ENCODE measurements around the gene DIDO1. TPM values are rescaled to one million over a fixed set of nuclear protein-coding genes. Genes with fewer than 3 reads are reported as not detected.
A peak's percentile ranks its signal among the peaks of the same experiment; 100 is the strongest.

DIDO1 gene
- total RNA-seq, 4 donors from 2014 or later = 67.7 to 92.9 (median 72.2) TPM

DNA sequence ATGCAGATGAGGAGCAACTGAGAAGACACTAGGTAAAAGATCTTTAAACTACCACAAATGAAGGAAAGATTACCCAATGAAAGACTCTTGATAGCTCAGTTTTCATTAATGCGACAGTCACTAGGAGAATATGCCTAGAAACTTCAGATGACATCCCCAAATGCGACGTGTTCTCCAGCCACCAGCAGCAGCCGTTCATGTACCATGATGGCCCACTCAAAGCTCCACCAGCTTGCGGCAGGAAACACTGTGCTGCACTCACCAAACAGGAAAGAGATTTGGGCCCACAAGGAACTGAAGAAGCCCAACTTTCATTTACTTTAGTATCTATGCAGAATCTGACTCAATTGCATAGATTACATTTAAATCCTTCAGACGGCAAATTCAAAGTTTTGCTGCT is 7.5 kb downstream of the DIDO1 start:
- WGBS, 2 donors = 57 to 74% methylated on average over 6 of the region's 6 CpGs

DNA sequence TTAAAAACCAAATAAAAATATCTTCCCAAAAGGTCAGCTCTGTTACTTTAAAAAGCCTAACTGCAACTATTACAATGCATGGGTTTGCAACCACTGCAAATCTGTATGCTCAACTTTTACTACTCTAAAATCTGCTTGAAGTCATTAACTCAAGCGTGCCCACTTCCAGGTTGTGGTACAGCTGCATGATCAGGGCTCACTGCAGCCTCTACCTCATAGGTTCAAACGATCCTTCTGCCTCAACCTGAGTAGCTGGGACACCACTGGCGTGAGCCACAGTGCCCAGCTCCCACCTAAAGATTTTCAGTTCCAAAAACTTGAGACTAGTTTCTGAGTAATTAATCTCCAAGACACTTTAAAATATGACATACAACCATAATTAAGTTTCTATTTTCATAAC is 8.2 kb downstream of the DIDO1 start:
- intact Hi-C loops (cut with DNase I) = no loop called here
- Histone ChIP-seq H3K36me3 (no peaks in the 10 kb centered on the region), H3K27ac (no peak overlapping the region), H3K4me1 (peaks cover 63 to 78% of the 10 kb centered on the region in 2 donors), H3K9me3 (no peaks in the 10 kb centered on the region), H3K4me3 (replicated peaks in 1 of 3) (no peak overlapping the region), H3K27me3 (no peaks in the 10 kb centered on the region)
- no peak for DNase-seq
- no peak for TF ChIP-seq POLR2A (IDR thresholded peaks at IDR 0.05)
- TF ChIP-seq, protein P1, sequence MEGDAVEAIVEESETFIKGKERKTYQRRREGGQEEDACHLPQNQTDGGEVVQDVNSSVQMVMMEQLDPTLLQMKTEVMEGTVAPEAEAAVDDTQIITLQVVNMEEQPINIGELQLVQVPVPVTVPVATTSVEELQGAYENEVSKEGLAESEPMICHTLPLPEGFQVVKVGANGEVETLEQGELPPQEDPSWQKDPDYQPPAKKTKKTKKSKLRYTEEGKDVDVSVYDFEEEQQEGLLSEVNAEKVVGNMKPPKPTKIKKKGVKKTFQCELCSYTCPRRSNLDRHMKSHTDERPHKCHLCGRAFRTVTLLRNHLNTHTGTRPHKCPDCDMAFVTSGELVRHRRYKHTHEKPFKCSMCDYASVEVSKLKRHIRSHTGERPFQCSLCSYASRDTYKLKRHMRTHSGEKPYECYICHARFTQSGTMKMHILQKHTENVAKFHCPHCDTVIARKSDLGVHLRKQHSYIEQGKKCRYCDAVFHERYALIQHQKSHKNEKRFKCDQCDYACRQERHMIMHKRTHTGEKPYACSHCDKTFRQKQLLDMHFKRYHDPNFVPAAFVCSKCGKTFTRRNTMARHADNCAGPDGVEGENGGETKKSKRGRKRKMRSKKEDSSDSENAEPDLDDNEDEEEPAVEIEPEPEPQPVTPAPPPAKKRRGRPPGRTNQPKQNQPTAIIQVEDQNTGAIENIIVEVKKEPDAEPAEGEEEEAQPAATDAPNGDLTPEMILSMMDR (IDR thresholded peaks at IDR 0.05) = no peak
- WGBS, 2 donors = 36 to 56% methylated on average over 3 of the region's 3 CpGs

More for the DNA sequence above, 7.5 kb downstream of the DIDO1 start:
- Histone ChIP-seq H3K36me3 (no peaks in the 10 kb centered on the region), H3K4me1 (peaks cover 69 to 83% of the 10 kb centered on the region in 2 donors), H3K27me3 (no peaks in the 10 kb centered on the region), H3K4me3 (replicated peaks in 1 of 3) (no peak overlapping the region), H3K9me3 (no peaks in the 10 kb centered on the region), H3K27ac (no peak overlapping the region)
- intact Hi-C loops (cut with DNase I) = no loop called here
- TF ChIP-seq, protein P1 (IDR thresholded peaks at IDR 0.05) = no peak
- no peak for TF ChIP-seq POLR2A (IDR thresholded peaks at IDR 0.05)
- DNase-seq = no peak

DNA sequence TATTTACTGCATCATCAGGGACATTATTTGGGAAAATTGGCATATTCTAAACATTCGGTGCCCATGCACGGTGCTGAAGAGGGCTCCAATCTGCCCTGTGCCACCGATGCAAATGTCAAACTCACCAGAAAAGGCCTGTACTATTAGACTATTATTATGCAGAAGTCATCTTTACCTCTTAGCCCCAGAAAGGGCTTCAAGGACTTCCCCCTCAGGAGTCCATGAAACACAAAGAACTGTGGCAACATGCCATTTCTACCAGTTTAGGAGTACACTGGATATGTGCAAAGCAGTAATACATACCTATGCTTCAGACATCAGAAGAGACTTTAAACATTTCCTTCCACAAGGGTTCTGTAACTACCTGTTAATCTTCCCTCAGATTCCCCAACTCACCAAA is 8.6 kb downstream of the DIDO1 start:
- H3K4me1 ChIP-seq = peaks cover 61 to 74% of the 10 kb centered on the region in 2 donors
- TF ChIP-seq, protein P1 (IDR thresholded peaks at IDR 0.05) = no peak
- no peak for TF ChIP-seq POLR2A (IDR thresholded peaks at IDR 0.05)
- H3K27me3 ChIP-seq = no peaks in the 10 kb centered on the region
- no peaks in the 10 kb centered on the region for H3K9me3 ChIP-seq
- H3K27ac ChIP-seq = no peak overlapping the region
- no peaks in the 10 kb centered on the region for H3K36me3 ChIP-seq
- intact Hi-C loops (cut with DNase I) = no loop called here
- 75 to 77% methylated on average over 3 of the region's 3 CpGs for WGBS, 2 donors
- no peak overlapping the region for H3K4me3 ChIP-seq (replicated peaks in 1 of 3)
- DNase-seq = no peak

DNA sequence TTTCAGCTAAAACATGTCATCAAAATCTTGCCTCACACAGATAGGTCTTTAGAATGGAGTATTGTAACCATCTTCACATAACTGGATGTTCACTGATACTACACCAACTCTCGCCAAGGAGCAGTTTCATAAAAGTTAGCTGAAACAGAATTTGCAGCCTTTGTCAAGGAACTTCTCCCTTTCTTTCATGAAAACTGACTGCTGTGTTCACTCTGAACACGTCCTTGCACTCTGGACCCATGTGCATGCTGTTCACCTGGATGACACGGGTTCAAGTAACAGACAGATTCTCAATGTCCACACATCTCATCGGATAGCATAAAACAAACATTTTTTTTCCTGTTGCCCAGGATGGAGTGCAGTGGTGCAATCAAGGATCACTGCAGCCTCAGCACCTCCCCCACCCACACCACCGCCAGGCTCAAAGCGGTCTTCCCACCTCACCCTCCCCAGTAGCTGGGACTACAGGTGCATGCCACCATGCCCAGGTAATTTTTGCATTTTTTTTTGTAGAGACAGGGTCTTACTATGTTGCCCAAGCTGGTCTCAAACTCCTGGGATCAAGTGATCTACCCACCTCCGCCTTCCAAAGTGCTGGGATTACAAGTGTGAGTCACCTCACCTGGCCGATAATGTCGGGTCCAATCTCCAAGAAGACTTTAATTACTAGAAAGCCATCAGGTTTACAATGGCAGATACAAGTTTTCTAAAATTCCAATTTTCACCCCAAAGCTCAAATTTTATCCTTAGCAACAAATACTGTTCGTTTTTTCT is 9.4 kb downstream of the DIDO1 start:
- H3K27me3 ChIP-seq = no peaks in the 10 kb centered on the region
- peaks cover 0 to 3% of the 10 kb centered on the region in 2 donors for H3K36me3 ChIP-seq
- H3K9me3 ChIP-seq = no peaks in the 10 kb centered on the region
- H3K27ac ChIP-seq = no peak overlapping the region
- whole genome bisulfite sequencing, 2 donors = 79 to 85% methylated on average over 10 of the region's 10 CpGs
- TF ChIP-seq POLR2A (IDR thresholded peaks at IDR 0.05) = no peak
- TF ChIP-seq, protein P1 (IDR thresholded peaks at IDR 0.05) = no peak
- H3K4me3 ChIP-seq (replicated peaks in 1 of 3) = no peak overlapping the region
- H3K4me1 ChIP-seq = peaks cover 53 to 67% of the 10 kb centered on the region in 2 donors
- DNase-seq = no peak
- intact Hi-C loops (cut with DNase I) = no loop called here

DNA sequence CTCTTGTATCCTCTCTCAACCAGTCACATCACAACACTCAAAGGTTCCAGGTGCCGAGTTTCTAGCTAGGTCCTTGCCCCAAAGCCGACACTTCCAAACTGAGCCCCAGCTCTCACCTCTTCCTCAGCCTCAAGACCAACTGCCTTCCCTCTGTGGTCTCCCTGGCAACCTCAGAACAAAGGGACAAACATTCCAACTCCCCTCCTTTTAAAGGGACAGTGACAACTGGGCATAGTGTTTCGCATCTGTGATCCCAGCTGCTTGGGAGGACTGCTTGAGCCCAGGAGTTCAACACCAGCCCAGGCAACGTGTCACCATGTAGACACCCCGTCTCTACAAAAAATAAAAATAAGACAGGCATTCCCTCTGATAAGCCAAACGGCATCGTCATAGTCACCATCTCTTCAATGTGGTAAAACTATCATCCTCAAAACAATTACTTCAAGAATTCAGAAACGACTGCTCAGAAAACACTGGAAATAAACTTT is 11.3 kb downstream of the DIDO1 start:
- 42 to 46% methylated on average over 8 of the region's 8 CpGs for WGBS, 2 donors

More for the DNA sequence above, 11.3 kb downstream of the DIDO1 start:
- peak in 1 of 2 donors; percentile 21 for DNase-seq
- Histone ChIP-seq H3K4me1 (peaks cover 40 to 49% of the 10 kb centered on the region in 2 donors), H3K27ac (no peak overlapping the region), H3K27me3 (no peaks in the 10 kb centered on the region), H3K4me3 (replicated peaks in 1 of 3) (no peak overlapping the region), H3K9me3 (no peaks in the 10 kb centered on the region), H3K36me3 (peaks cover 15 to 20% of the 10 kb centered on the region in 2 donors)
- intact Hi-C loops (cut with DNase I) = no loop called here
- TF ChIP-seq, protein P1 (IDR thresholded peaks at IDR 0.05) = no peak
- TF ChIP-seq POLR2A (IDR thresholded peaks at IDR 0.05) = no peak
